ENCODE measurements around the gene TNKS1BP1.
"Not testable (repeated sequence)": the region's sequence is repeated elsewhere in the genome, so short reads cannot be mapped to it uniquely, and the experiment has no call there.

TNKS1BP1 gene

DNA sequence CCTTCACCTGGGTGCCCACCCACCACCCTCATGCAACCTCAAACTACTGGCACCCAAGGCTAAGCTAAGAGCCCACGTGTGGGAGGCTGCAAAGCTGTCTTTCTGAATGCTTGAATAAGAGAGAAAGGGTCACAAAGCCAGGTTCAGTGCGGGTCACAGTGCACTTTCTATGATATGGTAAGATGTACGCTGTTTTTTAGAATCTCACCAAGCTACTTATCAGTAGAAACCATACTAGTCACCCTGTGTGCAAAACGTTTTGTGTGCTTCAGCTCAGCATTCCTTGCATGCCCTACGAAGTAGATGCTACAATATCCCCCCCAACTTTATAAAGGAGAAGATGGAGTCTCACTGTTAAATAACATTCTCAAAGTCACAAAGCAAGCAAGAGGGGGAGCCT, 28.3 kb upstream of the TNKS1BP1 start:
- DNase-seq (ENCODE audit: low read depth) = no peak

DNA sequence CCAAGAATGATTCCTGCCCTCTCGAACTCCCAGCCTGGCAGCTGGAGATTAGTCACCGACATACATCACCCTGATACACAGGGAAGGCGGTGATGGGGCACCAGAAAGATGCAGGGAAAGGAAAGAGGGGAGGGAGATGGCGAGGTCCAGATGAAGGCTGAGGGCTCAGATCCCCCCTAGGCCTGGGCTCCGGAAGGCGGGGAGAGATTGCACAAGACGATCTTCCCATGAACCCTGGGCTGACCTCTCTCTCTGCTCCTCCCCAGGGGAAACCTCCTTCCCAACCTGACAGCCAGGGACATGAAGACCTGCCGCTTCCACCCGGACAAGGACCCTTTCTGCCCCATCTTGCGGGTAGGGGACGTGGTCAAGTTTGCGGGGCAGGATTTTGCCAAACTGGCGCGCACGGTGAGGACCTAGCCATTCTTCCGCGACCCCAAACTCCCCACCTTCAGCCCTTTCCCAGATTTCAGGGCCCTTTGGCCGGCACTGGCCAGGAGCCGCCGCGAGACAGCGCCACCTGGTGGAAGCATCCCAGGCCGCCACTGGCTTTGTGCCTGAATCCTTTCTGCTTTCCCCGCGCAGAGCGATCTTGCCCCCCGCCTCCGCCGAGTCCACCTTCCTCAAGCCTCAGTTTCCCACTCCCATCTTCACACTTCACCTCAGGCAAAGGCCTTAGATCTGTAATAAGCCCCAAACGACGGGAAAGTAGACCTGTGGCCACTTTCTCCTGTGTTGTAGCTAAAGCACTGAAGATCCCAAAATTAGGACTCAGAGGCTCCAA, 24.9 kb upstream of the TNKS1BP1 start:
- peak; percentile 63 for DNase-seq (ENCODE audit: low read depth)

DNA sequence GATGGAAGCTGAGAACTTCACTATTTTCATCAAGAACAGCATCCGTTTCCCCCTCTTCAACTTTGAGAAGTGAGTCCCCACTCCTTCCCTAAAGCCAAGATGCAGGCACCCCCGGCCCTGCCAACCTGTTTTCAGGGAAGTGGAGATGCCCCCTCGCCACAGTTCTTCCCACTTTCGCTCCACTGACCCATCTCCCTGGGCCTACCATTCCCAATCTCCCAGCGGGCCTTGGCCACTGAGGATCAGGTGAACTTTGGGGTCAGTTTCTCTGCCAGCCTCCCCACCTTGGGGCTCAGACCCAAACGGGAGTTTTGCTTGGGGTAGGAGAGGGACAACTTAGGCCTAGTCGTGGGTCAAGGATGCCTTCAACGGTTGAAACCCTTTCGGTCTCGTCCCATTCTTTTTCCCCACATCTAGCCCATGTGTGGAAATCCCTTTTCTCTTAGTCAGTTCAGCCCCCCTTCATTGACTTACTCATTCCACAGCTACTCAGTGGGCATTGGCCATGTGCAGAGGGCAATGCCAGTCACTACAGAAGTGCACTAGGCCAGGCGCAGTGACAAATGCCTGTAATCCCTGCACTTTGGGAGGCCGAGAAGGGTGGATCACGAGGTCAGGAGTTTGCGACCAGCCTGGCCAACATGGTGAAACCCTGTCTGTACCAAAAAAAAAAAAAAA, 24.0 kb upstream of the TNKS1BP1 start:
- DNase-seq (ENCODE audit: low read depth) = no peak

DNA sequence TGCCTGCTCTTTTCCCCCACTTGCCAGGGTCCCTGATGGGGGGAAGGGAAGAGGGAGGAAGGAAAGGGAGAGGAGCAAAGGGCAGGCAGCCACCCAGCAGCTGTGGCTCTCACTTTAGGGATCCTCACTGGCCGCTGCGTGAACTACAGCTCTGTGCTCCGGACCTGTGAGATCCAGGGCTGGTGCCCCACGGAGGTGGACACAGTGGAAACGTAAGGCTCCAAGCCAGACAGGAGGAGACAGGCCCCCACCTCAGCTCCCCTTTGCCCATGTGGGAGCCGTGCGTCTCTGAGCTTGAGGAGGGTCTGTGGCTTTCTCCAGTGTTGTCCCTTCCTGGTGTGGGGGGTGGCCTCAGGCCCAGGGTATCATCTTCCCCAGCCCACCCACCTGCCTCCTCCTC, 23.3 kb upstream of the TNKS1BP1 start:
- DNase-seq (ENCODE audit: low read depth) = no peak

DNA sequence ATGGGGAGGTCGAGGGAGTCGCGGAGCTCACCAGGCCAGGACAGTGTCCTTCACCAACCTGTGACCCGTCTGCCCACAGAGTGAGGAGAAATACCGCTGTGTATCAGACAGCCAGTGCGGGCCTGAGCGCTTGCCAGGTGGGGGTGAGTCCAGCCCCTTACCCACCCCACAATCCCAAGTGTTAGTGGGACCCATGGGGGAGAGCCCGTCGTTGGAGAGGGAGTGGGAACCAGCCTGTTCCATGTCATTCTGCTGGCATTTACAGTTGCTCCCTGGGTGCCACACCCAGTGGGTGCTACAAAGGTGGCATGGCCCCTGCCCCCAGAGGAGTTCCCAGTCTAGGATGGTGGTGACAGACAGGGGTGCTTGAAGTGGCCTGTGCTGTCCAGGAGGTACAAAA, 22.6 kb upstream of the TNKS1BP1 start:
- DNase-seq (ENCODE audit: low read depth) = no peak

DNA sequence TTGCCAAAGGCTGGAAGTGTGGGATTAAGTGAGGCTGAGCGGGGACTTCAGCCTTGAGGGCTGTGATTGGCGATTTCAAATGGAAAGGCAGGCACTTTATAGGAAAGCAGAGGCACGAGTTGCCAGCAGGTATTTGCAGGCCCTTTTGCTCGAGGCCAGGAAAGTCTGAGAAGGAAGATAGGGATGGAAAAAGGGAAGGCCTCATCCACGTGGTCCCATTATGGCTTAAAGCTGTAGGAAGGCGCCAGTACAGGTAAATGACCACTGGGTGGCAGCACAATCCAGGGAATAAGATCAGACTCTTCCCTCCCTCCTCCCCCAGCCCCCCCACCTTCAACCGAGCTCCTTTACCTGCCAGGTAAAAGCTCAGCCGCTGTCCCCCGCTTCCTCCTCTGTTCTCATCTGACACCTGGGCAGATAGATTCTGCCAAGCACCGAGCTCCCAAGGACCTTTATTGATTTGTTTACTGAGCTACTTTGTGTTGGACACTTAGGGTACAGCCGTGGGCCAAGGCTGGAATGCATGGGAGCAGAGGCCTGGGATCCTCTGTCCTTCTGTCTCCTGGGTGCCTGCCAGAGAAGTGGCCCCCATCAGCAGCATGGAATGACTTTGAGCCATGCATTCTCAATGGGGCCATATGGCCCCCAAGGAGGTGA, 20.9 kb upstream of the TNKS1BP1 start:
- peak; percentile 49 for DNase-seq (ENCODE audit: low read depth)

DNA sequence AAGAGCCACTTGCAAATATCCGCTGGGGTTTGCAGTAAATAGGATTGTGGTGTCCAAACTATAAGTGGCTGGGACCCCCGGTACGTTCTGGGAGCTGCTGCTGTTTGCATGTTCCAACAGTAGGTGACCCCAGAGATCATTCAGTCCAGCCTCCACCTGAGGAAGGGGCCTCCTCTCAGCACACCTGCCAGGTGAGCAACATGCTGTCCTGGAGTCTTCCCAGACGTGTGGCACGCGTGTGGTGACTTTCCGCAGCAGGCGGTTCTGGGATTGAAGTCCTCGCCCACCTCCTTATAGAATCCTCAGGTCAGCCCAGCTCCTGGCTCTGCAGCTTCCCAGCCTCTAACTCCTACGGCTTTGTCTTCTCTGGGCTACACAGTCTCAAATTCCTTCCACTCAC, 20.1 kb upstream of the TNKS1BP1 start:
- DNase-seq (ENCODE audit: low read depth) = no peak

DNA sequence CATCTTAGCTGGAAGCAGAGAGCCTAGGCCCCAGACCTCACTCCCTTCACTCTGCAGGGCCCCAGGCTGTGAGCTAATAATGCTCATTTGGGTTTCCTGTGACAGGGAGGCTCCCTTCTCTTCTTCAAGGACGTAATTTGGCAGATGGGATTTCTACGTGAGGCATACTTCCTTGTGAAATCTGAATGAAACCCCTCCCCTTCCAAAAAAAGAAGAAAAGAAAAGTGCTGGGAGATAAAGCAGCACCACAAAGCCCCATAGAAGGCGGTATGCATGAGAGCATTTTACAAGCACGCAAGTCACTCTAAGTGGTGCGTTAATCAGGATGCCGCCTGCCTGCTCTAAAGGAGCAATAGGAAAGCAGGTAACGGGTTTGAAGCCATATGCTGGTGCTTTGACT, 19.1 kb upstream of the TNKS1BP1 start:
- no peak for DNase-seq (ENCODE audit: low read depth)

DNA sequence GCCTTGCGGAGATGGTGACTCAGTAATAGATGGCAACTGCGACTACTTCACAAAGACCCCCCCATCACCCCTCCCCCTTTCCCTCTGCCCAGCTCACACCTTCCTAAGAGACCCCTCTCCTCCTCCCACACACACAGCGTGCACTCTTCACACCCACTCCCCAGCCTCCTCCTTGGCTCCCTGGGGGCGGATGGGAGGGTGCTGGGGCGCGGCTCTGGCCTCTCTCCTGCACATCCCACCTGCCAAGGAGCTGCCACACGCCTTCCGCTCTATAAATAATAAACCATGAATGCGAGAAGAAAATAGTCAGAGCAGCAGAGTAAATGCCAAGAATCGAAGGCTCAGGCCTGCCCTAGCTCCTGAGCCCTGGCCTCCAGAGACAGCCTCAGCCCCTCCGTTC, 17.9 kb upstream of the TNKS1BP1 start:
- DNase-seq (ENCODE audit: low read depth) = no peak

DNA sequence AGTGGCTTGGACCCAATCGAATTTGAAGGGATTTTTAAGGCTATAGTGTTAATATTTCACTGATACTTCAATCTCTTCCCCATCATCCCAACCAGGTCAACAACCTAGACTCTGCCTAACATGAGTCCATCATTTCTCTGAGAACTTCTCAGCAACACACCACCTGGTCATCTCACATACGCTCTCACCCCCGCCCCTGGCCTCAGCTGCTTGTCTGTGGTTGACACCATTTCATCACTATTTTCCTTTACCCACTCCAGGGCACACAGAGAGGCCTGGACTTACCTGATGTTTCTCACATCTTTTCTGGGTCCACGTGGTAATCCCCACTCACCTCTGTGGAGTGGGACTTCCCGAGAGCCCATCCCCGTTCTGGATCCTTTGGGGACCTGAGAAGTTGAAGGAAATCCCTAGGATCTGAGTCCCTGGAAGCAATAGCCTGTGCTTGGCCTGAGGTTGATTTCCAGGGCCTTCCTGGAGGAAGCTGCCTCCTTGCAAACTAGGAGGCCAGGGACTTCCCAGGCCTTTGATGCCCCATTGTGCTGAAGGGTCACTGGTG, 16.6 kb upstream of the TNKS1BP1 start:
- no peak for DNase-seq (ENCODE audit: low read depth)

DNA sequence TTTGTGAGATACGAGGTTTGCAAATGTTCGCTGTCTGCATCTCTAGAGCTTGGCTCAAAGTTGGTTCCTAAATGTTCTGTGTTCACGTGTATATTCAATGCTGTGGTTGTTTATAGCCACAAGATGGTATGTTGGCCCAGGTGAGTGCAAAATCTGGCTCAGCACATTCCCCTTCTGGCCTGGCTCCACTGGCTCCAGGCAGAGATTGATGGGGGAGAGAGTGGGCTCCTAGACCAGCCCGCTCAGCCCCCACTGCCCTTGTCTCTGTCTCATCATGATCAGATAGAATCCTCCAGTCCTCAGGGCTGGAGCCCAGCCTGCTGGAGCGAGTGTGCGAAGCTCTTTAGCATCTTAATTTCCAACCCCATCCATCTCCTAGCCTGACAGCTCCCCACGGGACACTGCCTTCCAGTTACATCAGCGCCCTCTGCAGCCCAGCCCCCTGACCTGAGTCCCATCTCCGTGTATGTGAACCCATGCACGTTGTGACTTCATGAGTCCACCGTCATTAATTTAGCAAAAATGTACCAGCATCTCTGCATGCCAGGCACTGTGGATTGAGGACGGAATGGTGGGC, 15.4 kb upstream of the TNKS1BP1 start:
- no peak for DNase-seq (ENCODE audit: low read depth)

DNA sequence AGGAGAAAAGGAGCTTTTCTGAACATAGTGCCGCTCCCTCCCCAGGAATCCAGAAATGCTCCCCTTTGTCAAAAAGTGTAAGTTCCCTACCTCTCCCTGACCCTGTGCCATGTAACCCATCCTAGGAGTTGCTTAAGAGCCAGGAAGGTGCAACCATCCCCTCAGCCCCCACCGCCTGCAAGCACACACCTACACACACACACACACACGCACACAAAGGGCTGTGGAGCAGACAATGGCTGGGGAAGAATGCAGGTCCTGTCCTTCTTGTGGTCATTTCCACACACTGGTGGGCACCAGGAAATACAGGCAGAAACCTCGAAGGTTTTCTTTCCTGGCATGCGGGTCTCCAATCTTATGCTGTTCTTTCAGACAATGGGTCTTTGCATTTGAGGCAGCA, 14.6 kb upstream of the TNKS1BP1 start:
- no peak for DNase-seq (ENCODE audit: low read depth)

DNA sequence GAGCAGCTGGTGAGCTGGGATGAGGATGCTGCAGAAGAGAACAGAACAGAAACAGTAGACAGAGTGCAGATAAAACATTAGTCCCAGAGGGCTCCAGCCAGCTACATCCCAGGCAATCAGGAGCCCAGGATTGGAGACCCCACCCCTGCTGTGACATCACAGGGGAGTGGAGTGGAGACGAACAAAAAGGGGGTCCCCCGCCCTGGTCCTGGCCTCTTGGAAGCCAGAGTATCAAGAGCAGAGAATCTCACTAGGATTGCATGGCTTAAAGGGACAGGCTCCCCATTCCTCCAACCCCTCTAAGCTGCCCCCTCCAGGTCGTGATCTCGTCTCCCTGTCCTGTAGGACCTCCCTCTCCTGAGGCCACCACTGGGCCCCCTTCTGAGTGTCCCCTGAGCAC, 13.4 kb upstream of the TNKS1BP1 start, which contains the start of gene P2RX3:
TSS of gene P2RX3 (plus strand) at position 211 of the 400 bp plus-strand sequence. CDS start 199 bp downstream, outside the sequence.
- DNase-seq (ENCODE audit: low read depth) = no peak

DNA sequence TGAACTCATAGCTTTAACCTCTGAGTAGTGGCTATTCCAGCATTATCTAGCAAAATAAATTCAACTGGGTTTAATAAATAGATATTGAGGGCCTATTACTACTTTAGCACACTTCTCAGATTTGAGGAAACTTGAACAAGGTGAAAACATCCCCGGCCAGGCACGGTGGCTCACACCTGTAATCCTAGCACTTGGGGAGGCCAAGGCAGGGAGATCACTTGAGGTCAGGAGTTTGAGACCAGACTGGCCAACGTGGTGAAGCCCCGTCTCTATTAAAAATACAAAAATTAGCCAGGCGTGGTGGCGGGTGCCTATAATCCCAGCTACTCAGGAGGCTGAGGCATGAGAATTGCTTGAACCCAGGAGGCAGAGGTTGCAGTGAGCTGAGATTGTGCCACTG, 12.1 kb upstream of the TNKS1BP1 start:
- not testable (repeated sequence) for DNase-seq (ENCODE audit: low read depth)

DNA sequence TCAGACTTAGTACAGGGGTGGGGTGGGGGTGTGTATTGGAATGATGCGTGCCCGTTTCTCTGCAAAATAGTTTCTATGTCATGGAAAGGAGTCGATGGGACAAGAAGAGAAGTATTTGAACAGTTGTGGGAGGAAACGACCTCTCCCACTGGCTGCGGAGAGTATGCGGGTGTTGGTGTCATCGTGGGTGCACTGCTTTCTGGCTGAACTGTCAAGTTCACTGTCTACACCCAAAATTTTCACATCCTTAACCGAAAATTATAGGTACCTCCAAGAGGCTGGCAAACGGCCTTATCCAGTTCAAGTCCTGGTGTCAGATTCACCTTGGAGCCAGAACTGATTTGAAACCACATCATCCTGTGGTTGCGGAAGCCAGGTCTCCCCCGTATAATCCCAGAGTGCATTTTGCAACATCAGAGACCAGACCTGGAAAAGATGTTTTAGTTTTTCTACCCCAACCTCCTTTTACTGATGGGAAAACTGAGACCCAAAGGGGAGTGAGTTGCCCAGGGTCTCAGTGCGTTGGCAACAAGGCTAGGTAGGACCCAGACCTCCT, 11.4 kb upstream of the TNKS1BP1 start:
- no peak for DNase-seq (ENCODE audit: low read depth)

DNA sequence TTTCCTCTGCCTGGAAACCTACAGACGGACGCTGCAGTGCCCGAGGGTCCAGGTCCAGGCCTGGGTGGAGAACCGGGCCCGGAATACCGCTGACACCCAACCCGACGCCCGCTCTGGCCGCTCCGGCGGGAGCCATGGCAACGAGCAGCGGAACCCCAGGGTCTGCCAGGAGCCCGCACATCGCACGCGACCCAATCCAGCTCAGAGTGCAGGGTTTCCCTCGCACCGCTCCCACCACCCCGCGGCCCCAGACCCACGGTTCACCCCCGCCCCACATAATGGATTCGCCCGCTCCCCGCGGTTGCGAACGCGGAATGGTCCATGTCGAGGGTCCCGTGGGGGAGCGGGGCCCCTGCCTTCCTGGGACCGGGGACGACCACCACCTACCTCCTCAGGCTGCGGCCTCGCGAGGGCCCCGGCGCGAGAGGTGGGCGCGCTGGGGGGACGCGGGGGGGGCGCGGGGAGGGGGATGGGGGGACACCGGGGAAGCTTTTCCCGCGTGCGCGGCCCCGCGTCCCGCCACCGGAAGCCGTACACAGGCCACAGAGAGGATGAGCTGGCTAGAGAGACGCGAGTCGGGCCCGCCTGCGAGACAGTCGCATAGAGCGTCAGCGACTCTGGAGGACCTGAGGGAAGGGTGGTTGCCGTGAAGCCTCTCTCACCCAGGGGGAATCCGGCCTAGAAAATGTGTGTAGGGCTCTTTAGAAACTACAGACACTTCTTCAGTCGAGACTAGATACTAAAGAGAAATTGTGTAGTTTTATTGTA, 10.8 kb upstream of the TNKS1BP1 start, which contains the start of gene SSRP1:
TSS of gene SSRP1 (minus strand) at position 550 of the 768 bp plus-strand sequence. CDS start 771 bp downstream, outside the sequence.
- DNase-seq (ENCODE audit: low read depth) = peak; percentile 85

DNA sequence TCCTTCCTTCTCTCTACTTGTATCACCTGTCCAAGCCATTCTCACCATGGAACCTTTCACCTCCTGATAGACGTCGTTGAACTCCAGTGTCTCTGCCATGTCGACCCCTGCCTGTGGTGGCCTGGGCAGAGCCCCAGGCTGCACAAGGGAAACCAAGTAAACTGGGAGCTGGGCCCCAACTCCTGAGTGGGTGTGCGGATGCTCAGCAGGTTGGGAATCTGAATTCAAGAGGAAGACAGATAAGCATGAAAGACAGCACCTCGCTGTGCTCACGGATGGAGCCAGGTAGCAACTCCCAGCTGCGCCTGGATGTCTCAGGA, 10.2 kb upstream of the TNKS1BP1 start:
- DNase-seq (ENCODE audit: low read depth) = no peak

DNA sequence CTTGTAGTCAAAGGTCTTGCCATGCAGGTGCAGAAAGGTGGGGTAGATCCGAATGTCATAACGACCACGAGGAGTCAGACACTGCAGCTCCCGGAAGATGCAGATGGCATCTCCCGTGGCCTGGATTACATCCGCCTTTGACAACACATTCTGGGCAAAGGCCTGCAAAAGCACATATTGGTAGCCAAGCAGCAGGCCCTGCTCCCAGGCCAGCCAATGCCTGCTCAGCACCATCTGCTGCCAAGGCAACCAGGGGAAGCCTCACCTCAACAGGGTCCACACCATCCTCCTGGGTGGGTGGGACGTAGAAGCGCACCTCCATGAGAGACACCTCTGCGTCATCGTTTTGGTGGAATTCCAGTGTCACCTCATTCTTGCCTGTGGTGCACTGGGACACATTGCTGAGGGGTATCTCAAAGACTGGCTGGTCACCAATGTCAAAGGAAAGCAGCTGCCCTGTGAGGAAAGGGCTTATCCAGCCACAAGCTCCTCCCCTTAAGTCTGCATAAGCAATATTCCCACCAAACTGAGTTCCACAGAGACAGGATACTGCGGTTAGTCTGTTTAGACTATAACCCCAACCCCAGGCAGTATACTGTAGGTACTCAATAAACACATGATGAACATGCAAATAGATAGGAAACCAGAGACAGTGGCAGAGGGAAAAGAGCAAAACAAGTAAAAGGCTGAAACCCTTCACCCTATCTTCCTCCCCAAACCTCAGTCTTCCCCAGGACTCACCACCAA, 8.1 kb upstream of the TNKS1BP1 start:
- no peak for DNase-seq (ENCODE audit: low read depth)

DNA sequence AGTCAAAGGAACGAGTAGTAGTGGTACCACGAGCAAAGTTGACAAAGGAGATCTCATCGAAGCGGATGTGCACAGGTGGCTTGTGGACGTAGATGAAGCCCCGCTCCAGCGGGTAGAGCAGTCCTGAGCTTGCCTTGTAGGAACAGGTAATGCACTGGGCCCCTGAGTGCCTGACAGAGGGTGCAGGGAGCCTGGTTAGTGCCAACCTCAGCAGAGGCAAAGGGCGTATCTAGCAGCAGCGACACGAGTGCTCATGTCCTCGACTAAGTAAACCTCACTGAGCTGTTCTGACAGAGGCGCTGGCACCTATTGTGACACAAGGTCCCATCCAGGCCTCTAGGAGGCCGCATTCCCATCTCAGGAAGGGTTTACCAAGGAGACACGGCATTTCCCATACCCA, 7.0 kb upstream of the TNKS1BP1 start:
- no peak for DNase-seq (ENCODE audit: low read depth)

DNA sequence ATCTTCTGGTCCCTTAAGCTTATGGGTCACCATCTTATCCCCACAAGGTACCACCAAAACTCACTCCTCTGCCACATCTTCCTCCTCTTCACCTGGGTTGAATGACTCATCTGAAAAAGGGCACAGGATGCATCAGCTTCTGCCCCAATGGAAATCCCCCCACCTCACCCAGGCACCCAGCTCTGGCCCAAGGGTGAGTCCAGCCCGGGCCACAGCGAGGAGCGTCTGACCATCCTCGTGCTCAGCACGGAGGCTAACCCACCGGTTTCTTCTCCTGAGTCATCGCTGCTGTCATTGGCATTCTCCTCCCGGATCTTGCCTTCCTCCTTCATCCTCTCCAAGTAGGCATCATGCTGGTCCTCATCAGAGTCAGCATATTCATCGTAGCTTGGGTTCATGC, 5.3 kb upstream of the TNKS1BP1 start:
- no peak for DNase-seq (ENCODE audit: low read depth)

DNA sequence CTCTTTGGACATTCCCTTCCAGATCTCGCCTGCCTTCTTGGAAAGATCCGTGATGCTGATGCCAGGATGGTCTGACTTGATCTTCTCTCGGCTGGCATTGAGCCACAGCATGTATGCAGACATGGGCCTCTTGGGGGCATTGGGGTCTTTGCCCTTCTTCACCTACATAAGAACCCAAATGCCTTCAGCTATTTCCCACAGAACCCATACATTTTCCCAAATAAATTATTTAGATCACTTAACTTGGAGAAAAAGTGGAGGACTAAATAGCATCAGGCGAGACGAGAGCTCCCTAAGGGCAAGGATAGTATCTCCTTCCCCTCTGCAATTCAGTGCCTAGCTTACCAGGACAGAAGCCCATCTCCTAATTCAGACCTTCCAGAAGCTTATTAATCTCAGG, 3.0 kb upstream of the TNKS1BP1 start:
- DNase-seq (ENCODE audit: low read depth) = no peak

All from activated T-cell treated with anti-CD3 and anti-CD28 coated beads for 48 hours (primary cell).